Measurements from ENCODE around the gene PTPN7.

DNA sequence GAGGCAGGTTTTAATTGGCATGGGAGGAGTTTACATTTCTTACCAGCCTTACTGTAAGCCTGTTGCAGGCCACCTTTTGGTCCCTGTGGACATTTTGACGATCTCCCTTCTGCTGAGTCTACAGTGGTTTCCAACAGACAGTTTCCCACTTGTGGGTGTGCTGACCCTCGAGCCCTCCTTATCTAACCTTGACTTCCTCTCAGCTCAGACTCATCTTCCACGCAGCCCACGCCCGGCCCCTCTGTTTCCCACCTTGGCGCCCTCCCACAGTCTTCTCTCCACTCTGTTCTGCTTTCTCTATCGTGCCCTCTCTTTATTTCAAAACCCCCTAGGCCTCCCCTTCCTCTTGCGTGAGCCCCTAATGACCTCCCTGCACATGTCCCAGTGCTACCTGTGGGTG is 9.8 kb downstream of the PTPN7 start:
- TF ChIP-seq, protein P1, sequence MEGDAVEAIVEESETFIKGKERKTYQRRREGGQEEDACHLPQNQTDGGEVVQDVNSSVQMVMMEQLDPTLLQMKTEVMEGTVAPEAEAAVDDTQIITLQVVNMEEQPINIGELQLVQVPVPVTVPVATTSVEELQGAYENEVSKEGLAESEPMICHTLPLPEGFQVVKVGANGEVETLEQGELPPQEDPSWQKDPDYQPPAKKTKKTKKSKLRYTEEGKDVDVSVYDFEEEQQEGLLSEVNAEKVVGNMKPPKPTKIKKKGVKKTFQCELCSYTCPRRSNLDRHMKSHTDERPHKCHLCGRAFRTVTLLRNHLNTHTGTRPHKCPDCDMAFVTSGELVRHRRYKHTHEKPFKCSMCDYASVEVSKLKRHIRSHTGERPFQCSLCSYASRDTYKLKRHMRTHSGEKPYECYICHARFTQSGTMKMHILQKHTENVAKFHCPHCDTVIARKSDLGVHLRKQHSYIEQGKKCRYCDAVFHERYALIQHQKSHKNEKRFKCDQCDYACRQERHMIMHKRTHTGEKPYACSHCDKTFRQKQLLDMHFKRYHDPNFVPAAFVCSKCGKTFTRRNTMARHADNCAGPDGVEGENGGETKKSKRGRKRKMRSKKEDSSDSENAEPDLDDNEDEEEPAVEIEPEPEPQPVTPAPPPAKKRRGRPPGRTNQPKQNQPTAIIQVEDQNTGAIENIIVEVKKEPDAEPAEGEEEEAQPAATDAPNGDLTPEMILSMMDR (conservative IDR thresholded peaks at IDR 0.05; ENCODE audit: low read depth, low read length): no peak
- TF ChIP-seq EZH2 (IDR thresholded peaks at IDR 0.05; ENCODE audit: low read length, unreplicated experiment) (no peak), EZH2phosphoT487 (IDR thresholded peaks at IDR 0.05; ENCODE audit: borderline replicate concordance, low read length) (no peak)

Measured in PC-3 (cell line).